HG03432 (cell line): Measurements from ENCODE around the gene PPP1R14D.

Experiments used
- ATAC-seq: cut with Tn5 transposase; IDR thresholded peaks from one replicate; pipeline ENCODE4 v1.9.1; 2021; ENCODE audit warnings: mild to moderate bottlenecking, moderate library complexity; ENCODE audit not compliant: unreplicated experiment

The PPP1R14D gene

DNA sequence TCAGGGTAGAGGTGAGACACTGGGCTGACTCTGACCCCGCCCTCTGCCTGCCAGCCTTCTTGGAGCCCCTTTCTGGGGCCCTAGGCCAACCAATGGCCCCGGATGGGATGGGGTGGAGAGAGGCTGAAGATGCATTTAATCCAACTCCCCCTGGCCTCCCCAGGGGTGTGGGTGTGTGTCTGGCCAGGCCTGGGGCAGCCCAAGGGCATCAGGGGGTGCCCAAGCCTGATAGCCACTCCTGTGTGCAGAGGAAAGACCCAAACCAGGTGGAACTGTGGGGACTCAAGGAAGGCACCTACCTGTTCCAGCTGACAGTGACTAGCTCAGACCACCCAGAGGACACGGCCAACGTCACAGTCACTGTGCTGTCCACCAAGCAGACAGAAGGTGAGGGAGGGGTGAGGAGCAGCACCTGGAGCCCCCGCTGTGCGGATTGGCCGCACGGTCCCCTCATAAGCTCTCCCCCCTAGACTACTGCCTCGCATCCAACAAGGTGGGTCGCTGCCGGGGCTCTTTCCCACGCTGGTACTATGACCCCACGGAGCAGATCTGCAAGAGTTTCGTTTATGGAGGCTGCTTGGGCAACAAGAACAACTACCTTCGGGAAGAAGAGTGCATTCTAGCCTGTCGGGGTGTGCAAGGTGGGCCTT, 24.9 kb upstream of the PPP1R14D start:
- no peak for ATAC-seq

- ATAC-seq = no peak
These were observed 24.0 kb upstream of the PPP1R14D start for GRCh38 chr15:40852529-40852928.

GRCh38 chr15:40850576-40851112, 22.1 kb upstream of the PPP1R14D start:
- ATAC-seq = no peak

DNA sequence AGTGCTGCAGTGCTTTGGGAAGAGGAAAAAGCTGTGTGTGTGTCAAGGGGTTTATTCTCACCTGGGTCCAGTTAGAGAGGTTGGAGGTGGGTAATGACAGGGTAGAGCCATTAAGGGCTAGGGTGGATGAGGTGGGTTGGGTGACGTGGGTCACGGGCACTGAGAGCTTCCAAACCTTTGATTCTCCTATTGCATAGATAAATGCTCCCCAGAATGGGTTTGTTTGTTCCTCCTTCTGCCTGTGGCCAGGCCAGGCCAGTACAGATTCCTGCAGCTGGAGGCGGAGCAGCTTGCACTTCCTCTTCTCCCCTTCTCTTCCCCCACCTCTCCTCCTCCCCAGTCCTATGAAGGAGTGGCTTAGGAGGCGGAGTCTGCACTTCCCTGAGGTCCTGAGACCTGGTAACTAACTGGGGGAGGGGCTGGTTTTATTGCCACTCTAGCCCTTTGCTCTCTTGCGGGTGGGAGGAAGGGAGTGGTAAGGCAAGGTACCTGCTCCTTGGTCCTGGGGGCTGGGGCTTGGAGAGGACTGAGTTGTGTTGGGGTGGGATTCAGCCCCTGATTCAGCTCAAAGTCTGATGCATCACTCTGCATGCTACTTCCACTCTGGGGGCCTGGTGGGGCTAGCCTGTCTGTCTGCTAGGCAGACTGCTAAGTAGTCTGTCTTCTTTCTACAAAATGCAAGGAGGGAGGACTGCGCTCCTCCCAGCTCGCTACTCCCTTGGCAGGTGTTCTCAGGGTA, 18.9 kb upstream of the PPP1R14D start:
- ATAC-seq = peak; percentile 79

GRCh38 chr15:40846841-40847222, 18.3 kb upstream of the PPP1R14D start:
- peak; percentile 17 for ATAC-seq

DNA sequence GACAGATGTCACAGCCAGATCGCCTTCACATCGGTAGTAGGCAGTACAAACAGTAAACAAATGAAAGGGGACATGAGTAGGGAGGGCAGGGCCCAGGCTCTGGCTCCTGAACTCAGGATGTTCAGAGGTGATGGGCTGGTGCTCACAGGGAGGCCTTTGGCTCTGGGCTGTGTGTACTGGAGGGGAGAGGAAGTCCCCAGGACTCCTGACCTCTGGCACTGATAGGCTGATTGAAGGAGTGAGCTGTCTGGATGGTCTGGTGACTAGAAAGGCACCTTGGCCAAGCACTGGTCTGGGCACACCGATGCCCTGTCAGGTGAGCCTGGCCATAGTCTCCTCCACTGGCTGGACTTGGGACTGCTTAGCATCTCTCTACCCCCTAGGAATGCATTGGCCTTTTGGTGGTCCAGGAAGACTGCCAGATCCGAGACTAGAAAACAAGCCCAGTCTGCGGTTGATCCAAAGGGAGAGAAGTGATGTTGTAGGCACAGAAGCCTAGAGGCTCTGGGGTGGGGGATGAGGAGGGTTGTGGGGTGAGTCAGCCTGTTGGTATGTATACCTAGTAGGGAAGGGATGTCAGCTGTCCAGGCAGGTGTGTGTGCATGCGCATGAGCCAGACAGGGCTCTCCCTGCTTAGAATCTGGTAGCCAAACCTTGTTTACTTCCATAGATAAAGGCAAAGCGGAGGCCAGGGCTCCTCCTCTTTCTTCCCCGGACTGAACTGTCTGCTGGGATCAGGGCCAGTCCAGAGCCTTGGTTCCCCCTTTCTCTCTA, 17.2 kb upstream of the PPP1R14D start:
- no peak for ATAC-seq

- no peak for ATAC-seq
These were observed 16.5 kb upstream of the PPP1R14D start for GRCh38 chr15:40845036-40845435.

DNA sequence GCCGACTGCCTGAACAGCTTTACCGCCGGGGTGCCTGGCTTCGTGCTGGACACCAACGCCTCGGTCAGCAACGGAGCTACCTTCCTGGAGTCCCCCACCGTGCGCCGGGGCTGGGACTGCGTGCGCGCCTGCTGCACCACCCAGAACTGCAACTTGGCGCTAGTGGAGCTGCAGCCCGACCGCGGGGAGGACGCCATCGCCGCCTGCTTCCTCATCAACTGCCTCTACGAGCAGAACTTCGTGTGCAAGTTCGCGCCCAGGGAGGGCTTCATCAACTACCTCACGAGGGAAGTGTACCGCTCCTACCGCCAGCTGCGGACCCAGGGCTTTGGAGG, 16.2 kb upstream of the PPP1R14D start:
- no peak for ATAC-seq

DNA sequence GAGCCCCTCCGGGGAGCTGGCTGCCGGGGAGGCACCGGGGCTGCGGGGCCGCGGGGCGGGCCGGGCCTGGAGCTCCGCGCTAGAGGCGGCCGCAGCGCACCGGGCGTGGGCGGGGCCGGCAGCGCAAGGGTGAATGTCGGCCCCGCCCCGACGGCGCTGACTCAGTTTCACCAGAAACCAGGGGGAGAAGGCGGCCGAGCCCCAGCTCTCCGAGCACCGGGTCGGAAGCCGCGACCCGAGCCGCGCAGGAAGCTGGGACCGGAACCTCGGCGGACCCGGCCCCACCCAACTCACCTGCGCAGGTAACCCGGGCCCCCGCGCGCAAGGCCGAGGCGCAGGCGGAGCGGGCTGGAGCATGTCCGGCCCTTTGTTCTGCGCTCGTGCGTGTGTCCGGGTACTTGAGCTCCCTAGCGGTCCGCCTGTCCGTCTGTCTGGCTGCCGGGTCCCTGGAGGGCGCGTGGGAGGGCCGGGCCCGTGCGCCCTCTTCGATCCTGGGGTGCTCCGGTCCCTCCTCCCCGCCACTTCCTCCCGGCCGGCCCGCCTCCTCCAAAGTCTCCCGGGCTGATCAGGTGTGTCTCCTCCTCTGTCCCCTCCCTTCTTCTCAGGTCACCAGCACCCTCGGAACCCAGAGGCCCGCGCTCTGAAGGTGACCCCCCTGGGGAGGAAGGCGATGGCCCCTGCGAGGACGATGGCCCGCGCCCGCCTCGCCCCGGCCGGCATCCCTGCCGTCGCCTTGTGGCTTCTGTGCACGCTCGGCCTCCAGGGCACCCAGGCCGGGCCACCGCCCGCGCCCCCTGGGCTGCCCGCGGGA, 15.6 kb upstream of the PPP1R14D start, which contains the start of gene SPINT1:
TSS of gene SPINT1 (plus strand) at position 164 of the 811 bp plus-strand sequence. CDS start at position 671, 507 bp downstream.
- no peak for ATAC-seq

DNA sequence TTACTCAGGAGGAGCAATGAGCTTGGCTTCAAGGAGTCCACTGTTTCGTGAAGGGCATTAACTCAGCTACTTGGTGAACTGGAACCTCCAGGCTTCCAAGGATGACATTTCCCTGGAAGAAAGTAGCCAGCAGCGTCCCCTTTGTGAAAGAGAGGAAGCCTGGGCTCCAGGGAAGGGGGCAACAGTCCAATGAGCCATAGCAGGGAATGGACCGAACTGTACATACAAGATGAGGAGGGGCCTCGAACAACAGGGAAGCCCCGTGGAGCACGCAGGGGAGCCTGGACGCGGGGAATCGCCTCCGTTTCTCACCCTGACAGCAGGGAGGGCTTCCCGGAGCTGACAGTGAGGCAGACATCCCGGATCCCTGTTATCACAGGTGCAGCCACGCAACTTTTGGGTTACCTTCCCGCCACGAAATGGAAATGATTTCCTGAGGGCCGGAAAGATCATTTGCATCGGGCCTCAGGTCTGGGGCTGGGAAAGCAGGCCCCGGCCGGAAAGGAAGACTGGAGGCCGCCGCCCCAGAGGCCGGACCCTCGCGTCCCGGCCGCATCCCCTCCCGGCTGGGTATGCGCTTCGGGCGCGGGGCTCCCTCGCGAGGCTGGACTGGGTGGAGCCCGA, 14.9 kb upstream of the PPP1R14D start:
- no peak for ATAC-seq

GRCh38 chr15:40841741-40842140, 13.2 kb upstream of the PPP1R14D start:
- no peak for ATAC-seq

GRCh38 chr15:40838756-40839155, 10.2 kb upstream of the PPP1R14D start:
- ATAC-seq = no peak

DNA sequence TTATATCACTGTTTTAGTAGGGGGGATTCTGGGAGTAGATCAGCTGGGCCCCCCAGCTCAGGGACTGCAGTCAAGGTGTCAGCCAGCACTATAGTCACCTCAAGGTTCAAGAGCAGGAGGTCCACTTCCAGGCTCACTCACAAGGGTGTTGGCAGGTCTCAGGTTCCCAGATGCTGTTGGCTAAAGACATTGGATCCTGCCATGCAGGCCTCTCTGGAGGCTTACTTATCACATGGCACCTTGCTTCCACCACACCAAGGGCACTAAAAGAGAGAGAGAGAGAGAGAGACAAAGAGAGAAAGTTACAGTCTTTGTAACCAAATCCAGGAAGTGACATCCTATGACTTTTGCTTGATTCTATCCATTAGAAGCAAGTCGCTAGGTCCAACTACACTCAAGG, 7.5 kb upstream of the PPP1R14D start:
- ATAC-seq = no peak

DNA sequence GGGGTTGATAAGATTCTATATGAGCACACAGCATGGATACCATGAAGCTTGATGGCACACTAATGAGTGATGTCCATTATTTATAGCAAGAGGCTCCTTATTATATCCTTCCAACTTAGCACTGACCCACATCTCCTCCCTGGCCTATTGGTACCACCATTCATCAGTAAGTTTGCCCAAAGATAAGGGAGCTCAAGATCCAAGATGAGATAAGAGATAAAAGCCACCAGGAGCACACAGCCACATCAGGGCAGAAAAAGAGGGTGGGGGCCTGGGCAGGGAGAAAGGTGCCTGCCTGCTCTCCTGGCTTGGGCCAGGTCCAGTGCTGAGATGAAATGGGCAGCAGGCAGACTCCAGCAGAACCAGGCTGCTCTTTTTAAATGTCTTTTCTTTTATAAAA, 4.4 kb upstream of the PPP1R14D start:
- no peak for ATAC-seq

DNA sequence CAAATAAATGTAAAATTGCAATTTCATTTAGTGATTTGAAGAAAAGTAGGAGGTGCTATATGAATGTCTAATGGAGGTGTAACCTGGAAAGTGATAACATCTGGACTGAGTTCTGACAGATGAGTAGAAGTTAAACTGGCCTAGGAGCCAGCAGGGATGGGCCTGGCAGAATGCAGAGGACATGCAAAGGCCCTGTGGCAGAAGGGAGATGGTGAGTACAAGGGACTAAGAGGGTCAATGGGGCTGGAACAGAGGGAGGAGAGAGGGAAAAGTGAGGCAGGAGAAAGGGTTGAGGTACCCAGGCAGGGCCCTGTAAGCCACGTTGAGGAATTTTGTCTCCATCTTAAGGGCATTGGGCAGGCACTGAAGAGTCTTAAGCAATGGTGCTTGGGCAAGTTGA, 3.4 kb upstream of the PPP1R14D start:
- ATAC-seq = no peak

DNA sequence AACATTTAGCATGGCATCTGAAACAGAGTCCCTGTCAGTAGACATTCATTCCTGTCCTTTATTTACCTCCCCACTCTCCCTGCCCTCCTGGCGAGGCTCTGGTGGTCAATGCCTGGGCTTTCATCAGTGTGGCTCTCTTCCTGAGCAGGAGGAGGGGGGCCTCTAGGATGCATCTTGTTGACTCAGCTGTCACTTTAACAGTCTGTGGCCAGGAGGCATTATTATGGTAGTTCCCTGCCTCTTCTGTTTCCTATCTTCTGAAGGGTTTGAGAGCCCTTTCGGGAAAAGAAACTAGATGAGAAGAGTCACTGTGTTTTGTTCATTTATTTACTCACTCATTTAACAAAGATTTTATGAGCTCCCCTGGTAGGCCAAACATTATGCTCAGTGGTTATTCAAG, 2.4 kb upstream of the PPP1R14D start:
- no peak for ATAC-seq

- no peak for ATAC-seq
These were observed 607 bp upstream of the PPP1R14D start for GRCh38 chr15:40829115-40829514.

- ATAC-seq = no peak
These were observed 2.0 kb downstream of the PPP1R14D start for GRCh38 chr15:40826423-40827075.

GRCh38 chr15:40825661-40826422, 2.7 kb downstream of the PPP1R14D start:
- ATAC-seq = no peak
